Activated CD8-positive, alpha-beta T cell treated with anti-CD3 and anti-CD28 coated beads, Interleukin-2, amount 10 ng/mL, durations not matched to agents 7 days and 5 days (primary cell): Measurements from ENCODE around the gene CDKAL1. TPM values are rescaled to one million over a fixed set of nuclear protein-coding genes. Genes with fewer than 3 reads are reported as not detected.
A peak's percentile ranks its signal among the peaks of the same experiment; 100 is the strongest.
"Not testable (repeated sequence)": the region's sequence is repeated elsewhere in the genome, so short reads cannot be mapped to it uniquely, and the experiment has no call there.

Experiments
- ATAC-seq: fragments of 150-1000 bp; cut with Tn5 transposase; one replicate; pipeline ENCODE4 v1.10.0; 2021; ENCODE audit warnings: moderate library complexity
- CTCF ChIA-PET: fragments of 350-600 bp; sonication (Branson Sonifier 250); formaldehyde crosslinking; loops from one replicate; lab custom pipeline; 2021; ENCODE audit warnings: antibody characterized with exemption; lab: Charles Lee
- POLR2A ChIA-PET: fragments of 350-600 bp; sonication (Branson Sonifier 250); formaldehyde crosslinking; loops from one replicate; lab custom pipeline; 2021; ENCODE audit warnings: antibody characterized with exemption; lab: Charles Lee
- DNase-seq: peaks from one replicate; pipeline ENCODE4 v3.0.0-alpha.2; 2020
- H3K27ac Mint-ChIP-seq: one replicate; pipeline ENCODE4 v1.8.0; 2021; ENCODE audit warnings: mild to moderate bottlenecking, mixed read lengths
- H3K27me3 Mint-ChIP-seq: one replicate; pipeline ENCODE4 v1.8.0; 2021; ENCODE audit warnings: low read depth, mixed read lengths
- H3K36me3 Mint-ChIP-seq: one replicate; pipeline ENCODE4 v1.8.0; 2021; ENCODE audit warnings: low read depth, mixed read lengths
- H3K4me1 Mint-ChIP-seq: one replicate; pipeline ENCODE4 v1.8.0; 2021; ENCODE audit warnings: low read depth, mixed read lengths
- H3K4me3 Mint-ChIP-seq: one replicate; pipeline ENCODE4 v1.8.0; 2021; ENCODE audit warnings: mild to moderate bottlenecking, mixed read lengths
- H3K9me3 Mint-ChIP-seq: one replicate; pipeline ENCODE4 v1.8.0; 2022; ENCODE audit warnings: mixed read lengths; ENCODE audit not compliant: insufficient read depth
- total RNA-seq, 2 experiments: library from RNA; stranded (reverse); gene quantifications; one replicate each; pipeline ENCODE4 v1.2.3, GENCODE V29; 2021

The CDKAL1 gene
- 10 to 100 TPM; 24.3 to 25.2 TPM for total RNA-seq

DNA sequence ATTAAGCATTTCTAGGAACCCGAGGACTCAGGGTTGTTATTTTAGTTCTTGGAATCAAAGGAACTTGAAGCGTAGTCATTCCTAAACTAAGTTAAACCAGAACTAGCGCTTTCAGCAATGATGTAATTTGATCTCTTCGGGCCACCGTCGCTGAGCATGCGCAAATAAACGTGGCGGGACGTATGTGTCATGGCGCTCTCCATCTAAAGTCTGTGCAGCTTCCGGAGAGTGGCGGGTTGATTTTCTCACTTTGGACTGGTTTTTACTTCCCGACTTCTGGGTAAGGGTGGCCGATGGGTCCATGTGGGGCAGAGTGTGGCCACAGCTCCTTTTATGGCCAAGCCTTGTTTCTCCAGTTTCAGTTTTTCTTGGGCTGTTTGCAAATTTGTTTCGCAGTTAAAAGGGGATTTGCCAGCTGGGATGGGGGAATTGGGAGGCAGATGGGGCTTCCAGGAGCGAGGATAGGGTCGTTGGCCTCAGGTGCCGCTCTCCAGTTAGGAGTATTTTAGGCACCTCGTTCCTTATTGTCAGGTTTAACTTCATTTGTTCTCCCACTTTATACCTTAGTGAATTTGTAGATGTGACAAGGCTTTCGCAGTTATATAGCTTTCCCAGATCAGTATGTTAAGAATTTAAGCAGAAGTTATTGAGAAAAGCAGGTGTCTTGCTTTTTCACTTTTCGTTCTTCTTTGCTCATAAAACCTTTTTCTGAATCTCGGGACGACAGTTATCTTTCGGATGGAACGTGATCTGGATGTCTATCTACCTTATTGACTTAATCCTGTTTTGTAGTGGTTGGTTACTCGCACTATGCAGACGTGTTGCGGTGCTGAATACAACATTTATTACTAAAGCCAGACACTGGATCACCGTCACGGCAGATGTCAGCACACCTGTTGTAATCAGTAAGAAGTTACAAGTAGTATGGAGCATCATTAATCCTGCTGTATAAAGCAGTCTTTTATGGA is at the start of gene CDKAL1:
TSS of gene CDKAL1 (plus strand) at position 163 of the 968 bp plus-strand sequence. CDS start 11,894 bp downstream, outside the sequence.
- Mint-ChIP-seq H3K4me3 (peak within 1 kb of the TSS; percentile 98), H3K27ac (peak within 1 kb of the TSS; percentile 97), H3K4me1 (peaks cover 43% of the 10 kb centered on the region), H3K9me3 (no peaks in the 10 kb centered on the region), H3K36me3 (peaks cover 22% of the 10 kb centered on the region), H3K27me3 (no peaks in the 10 kb centered on the region)
- ChIA-PET CTCF (interaction anchor here (0.8 to 3.3 kb wide), 3 partner anchors 29 to 442 kb away, joined by 3 to 18 read pairs (median 4); no protein-coding TSS in a partner anchor), POLR2A (interaction anchor here (0.8 to 3.3 kb wide), 8 partner anchors 16 to 240 kb away, joined by 3 to 22 read pairs (median 6); partner anchors contain the start of gene E2F3)
- ATAC-seq (peak; percentile 92), DNase-seq (peak; percentile 95)

DNA sequence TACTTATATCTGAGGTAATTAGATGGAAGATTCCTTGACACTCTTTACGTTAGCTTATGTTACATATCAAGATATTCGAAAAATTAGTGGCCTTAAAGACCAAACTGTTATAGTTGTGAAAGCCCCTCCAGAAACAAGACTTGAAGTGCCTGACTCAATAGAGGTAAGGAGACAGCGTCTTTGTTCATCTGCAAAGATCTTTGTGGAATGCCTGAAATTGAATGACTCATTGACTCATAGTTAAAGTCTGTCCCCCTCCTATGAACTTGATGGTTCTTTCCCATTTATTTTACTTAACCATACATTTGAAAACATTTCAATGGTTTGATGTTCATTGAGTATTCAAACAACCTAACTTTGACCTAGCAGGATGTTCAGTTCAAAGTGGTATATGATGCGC is 47.6 kb upstream of the CDKAL1 start:
- no peak overlapping the region for H3K27ac Mint-ChIP-seq
- H3K27me3 Mint-ChIP-seq, result no peaks in the 10 kb centered on the region
- ChIA-PET CTCF (interaction anchor here (0.8 kb wide), 1 partner anchor 82 kb away, joined by 3 read pairs; no protein-coding TSS in a partner anchor), POLR2A (no interaction called here)
- DNase-seq (no peak), ATAC-seq (no peak)
- H3K4me3 Mint-ChIP-seq, result no peak overlapping the region
- H3K9me3 Mint-ChIP-seq, result no peaks in the 10 kb centered on the region
- no peaks in the 10 kb centered on the region for H3K4me1 Mint-ChIP-seq
- peaks cover 79% of the 10 kb centered on the region for H3K36me3 Mint-ChIP-seq

DNA sequence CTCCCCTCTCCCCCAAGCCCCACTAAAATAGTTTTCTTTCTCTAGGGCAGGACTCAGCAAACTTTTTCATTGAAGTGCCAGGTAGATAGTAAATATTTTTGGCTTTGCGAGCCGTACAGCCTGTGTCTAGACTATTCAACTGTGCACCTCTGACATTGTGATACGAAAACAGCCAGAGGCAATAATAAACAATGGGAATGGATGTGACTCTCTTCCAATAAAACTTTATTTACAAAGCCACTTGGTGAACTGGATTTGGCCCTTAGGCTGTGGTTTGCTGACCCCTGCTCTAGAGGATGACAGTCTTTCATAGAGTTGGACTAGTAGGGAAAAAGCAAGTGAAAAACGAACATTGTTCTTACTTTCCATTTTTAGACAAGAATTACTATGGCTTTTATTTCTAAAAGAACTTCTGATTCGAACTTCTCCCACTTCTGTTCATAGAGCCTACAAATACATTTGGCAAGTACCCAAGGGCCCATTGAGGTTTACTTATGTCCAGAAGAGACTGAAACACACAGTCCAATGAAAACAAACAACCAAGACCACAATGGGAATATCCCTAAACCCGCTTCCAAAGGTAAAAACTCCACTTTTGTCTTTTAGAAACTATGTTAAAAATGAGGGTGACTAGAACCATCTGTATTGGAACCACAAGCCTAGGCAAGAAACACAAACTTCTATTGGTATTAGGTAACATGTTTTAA is 46.4 kb upstream of the CDKAL1 start:
- DNase-seq (no peak), ATAC-seq (no peak)
- Mint-ChIP-seq H3K36me3 (peaks cover 75% of the 10 kb centered on the region), H3K4me3 (no peak overlapping the region), H3K27ac (no peak overlapping the region), H3K27me3 (no peaks in the 10 kb centered on the region), H3K9me3 (no peaks in the 10 kb centered on the region), H3K4me1 (no peaks in the 10 kb centered on the region)
- ChIA-PET POLR2A (no interaction called here), CTCF (no interaction called here)

DNA sequence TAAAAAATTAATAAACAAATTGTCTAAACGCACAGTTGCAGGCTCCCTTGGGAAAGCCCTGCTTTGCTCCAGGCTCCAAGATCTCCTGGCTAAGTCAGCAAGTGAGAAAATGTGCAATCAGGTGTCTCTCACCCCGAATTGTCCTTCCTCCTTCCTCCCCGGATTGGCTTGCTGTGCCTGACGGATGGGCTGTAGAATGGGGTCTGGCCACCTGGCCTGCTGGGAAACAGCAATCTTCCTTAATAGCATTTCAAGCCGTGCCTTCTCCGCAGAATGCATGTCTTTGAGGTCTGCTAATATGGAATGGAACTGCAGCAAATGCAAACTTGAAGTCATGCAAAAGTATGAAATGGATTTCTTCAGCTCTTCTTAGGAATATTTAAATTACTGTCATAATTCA is 43.7 kb upstream of the CDKAL1 start:
- Mint-ChIP-seq H3K27ac (no peak overlapping the region), H3K4me1 (no peaks in the 10 kb centered on the region), H3K4me3 (no peak overlapping the region), H3K9me3 (no peaks in the 10 kb centered on the region), H3K36me3 (peaks cover 55% of the 10 kb centered on the region), H3K27me3 (no peaks in the 10 kb centered on the region)
- CTCF ChIA-PET, result no interaction called here
- ATAC-seq (no peak), DNase-seq (no peak)
- POLR2A ChIA-PET, result no interaction called here

DNA sequence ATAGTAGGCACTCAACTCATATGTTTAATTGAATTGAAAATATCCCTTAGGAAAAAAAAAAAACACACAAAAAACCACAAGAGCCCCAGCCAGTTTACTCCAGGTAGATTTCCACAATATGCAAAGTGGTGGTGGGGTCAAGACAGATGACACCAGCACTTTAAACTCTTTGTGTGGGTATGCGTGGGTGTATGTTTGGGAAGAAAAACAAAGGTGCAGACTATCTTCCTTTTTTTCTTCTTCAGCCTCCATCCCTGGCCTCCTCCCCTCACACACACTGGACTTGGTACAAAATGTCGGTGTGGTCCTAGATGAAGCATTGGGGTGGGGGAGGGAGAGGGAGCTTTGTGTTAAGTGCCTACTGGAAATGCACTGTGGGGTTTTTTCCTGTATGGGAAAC is 42.2 kb upstream of the CDKAL1 start:
- no peak overlapping the region for H3K4me3 Mint-ChIP-seq
- DNase-seq (no peak), ATAC-seq (no peak)
- H3K27me3 Mint-ChIP-seq, result no peaks in the 10 kb centered on the region
- ChIA-PET CTCF (interaction anchor here (0.6 to 1.0 kb wide), 2 partner anchors 37 to 1875 kb away, joined by 3 read pairs; no protein-coding TSS in a partner anchor), POLR2A (no interaction called here)
- H3K9me3 Mint-ChIP-seq, result no peaks in the 10 kb centered on the region
- no peaks in the 10 kb centered on the region for H3K4me1 Mint-ChIP-seq
- no peak overlapping the region for H3K27ac Mint-ChIP-seq
- H3K36me3 Mint-ChIP-seq, result peaks cover 43% of the 10 kb centered on the region

DNA sequence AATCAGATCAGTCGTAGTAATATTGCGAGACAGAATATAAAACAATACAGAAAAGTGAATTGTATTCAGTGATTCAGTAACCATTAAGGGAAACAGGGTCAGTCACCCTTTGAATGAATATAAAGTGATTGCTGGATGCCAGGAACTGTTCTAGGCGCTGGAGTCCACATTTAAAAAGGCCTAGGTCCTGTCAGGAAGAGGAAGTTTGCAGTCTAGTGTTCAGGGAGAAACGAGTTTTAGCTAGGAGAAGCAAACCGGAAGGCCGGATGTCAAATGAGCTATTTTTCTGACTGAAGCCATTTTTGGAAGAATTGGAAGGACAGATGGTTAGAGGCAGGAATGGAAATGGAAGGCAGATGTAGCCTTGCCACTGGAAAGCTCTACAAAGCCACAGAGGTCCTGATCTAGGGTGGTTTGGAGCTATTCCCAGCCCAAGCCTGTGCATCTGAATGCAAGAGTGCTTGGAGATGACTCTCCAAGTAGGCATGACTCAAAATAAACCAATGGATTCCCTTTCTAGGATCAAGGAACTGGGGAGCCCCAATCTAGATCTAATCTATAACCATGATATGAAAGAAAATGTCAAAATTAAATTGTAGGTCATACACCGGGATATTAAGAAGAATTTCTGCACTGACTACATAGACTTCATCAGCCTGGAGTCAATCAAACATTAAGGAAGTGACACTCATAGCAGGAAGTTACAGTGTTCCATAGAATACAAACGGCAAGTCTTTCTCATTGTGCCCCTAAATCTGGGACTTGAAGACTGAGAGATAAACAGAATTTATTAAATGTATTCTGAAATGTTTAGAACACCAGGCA is 36.8 kb upstream of the CDKAL1 start:
- POLR2A ChIA-PET, result no interaction called here

DNA sequence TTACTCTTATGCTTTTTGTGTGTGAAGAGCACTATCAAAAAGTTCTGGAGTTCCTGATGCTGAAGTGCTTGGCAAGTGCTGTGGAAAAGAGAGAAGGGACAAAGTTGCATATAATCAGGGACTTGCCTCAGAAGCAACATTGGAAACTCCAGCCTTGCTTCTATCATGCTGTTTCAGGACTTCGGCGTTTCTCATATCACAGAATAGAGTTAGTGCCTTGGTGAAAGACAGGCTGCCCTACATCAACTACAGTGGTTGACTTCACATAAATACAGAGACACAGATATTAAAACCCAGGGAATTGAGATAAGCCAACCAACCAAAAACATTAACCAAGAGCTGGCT is 36.2 kb upstream of the CDKAL1 start:
- Mint-ChIP-seq H3K27ac (no peak overlapping the region), H3K36me3 (peaks cover 3% of the 10 kb centered on the region), H3K4me3 (no peak overlapping the region), H3K4me1 (no peaks in the 10 kb centered on the region), H3K9me3 (no peaks in the 10 kb centered on the region), H3K27me3 (peaks cover 12% of the 10 kb centered on the region)
- ATAC-seq (no peak), DNase-seq (no peak)
- CTCF ChIA-PET, result interaction anchor here (1.0 kb wide), 1 partner anchor 207 kb away, joined by 3 read pairs; no protein-coding TSS in a partner anchor
- POLR2A ChIA-PET, result no interaction called here

More for the DNA sequence above, 36.8 kb upstream of the CDKAL1 start:
- no peak overlapping the region for H3K27ac Mint-ChIP-seq
- no peaks in the 10 kb centered on the region for H3K4me1 Mint-ChIP-seq
- CTCF ChIA-PET, result interaction anchor here (1.0 kb wide), 1 partner anchor 206 kb away, joined by 3 read pairs; no protein-coding TSS in a partner anchor
- peaks cover 8% of the 10 kb centered on the region for H3K27me3 Mint-ChIP-seq
- H3K9me3 Mint-ChIP-seq, result no peaks in the 10 kb centered on the region
- no peak overlapping the region for H3K4me3 Mint-ChIP-seq
- ATAC-seq (no peak), DNase-seq (no peak)
- H3K36me3 Mint-ChIP-seq, result peaks cover 4% of the 10 kb centered on the region

DNA sequence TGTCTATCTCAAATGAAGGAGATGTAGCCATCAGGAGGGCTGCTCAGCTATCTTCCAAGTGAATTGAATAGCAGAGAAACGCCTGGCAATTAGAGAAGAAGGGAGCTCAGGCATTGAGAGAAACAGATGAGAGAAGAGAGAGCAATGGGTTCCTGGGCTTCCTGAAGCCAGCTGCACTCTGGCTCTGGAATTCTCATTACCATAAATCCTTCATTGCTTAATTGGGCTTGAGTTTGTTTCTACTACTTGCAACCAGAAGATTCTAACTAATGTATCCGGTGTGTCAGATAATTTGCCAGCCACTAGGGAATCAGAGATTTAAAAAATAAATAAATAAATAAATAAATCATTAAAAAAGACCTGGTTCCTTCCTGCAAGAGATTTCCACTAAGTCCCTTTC is 25.0 kb upstream of the CDKAL1 start:
- H3K27ac Mint-ChIP-seq, result no peak overlapping the region
- no peaks in the 10 kb centered on the region for H3K36me3 Mint-ChIP-seq
- POLR2A ChIA-PET, result no interaction called here
- DNase-seq, result no peak
- CTCF ChIA-PET, result no interaction called here
- ATAC-seq, result no peak
- no peak overlapping the region for H3K4me3 Mint-ChIP-seq
- H3K9me3 Mint-ChIP-seq, result no peaks in the 10 kb centered on the region
- no peaks in the 10 kb centered on the region for H3K4me1 Mint-ChIP-seq
- peaks cover 4% of the 10 kb centered on the region for H3K27me3 Mint-ChIP-seq

DNA sequence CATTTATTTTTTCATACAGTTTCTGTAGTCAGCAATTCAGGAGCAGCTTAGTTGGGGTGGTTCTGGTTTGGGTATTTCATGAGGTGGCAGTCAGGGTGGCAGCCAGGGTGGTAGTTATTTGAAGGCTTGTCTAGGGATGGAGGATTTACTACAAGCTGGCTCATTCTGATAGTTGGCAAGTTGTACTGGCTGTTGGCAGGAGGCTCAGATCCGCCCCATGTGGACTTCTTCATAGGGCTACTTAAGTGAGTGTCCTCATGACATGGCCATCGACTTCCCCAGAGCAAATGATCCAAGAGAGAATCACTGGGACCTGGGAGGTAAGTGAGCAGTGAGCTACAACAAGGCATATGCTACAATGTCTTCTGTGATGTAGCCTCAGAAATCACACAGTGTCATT is 22.4 kb upstream of the CDKAL1 start:
- Mint-ChIP-seq H3K27ac (no peak overlapping the region), H3K9me3 (no peaks in the 10 kb centered on the region), H3K4me3 (no peak overlapping the region), H3K36me3 (no peaks in the 10 kb centered on the region), H3K27me3 (no peaks in the 10 kb centered on the region), H3K4me1 (no peaks in the 10 kb centered on the region)
- ATAC-seq (no peak), DNase-seq (no peak)
- CTCF ChIA-PET, result no interaction called here
- POLR2A ChIA-PET, result interaction anchor here (1.2 kb wide), 1 partner anchor 107 kb away, joined by 3 read pairs; no protein-coding TSS in a partner anchor

DNA sequence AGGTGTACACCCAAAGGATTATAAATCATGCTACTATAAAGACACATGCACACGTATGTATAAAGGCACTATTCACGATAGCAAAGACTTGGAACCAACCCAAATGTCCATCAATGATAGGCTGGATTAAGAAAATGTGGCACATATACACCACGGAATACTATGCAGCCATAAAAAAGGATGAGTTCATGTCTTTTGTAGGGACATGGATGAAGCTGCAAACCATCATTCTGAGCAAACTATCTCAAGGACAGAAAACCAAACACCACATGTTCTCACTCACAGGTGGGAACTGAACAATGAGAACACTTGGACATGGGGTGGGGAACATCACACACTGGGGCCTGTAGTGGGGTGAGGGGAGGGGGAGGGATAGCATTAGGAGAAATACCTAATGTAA is 9.0 kb upstream of the CDKAL1 start:
- H3K27ac Mint-ChIP-seq, H3K4me3 Mint-ChIP-seq, ATAC-seq, POLR2A ChIA-PET, H3K9me3 Mint-ChIP-seq, H3K36me3 Mint-ChIP-seq, DNase-seq: not testable (repeated sequence)
- Mint-ChIP-seq H3K27me3 (peaks cover 12% of the 10 kb centered on the region), H3K4me1 (peaks cover 16% of the 10 kb centered on the region)
- CTCF ChIA-PET, result interaction anchor here (2.2 kb wide), 1 partner anchor 121 kb away, joined by 6 read pairs; no protein-coding TSS in a partner anchor

DNA sequence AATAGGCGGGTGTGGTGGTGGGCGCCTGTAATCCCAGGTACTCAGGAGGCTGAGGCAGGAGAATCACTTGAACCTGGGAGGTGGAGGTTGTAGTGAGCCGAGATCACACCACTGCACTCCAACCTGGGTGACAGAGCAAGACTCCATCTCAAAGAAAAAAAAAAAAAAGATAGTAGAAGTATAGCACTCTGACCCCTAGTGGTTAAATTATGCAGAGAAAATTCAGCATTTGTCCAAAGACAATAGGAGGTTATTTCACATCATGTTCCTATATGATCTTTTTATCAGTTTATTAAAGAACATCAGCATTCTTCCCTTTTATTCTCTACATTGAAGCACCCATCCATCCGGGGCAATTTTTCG is 5.2 kb upstream of the CDKAL1 start:
- POLR2A ChIA-PET, result interaction anchor here (1.6 kb wide), 1 partner anchor 209 kb away, joined by 6 read pairs; no protein-coding TSS in a partner anchor
- CTCF ChIA-PET, result interaction anchor here (1.2 to 3.1 kb wide), 12 partner anchors 13 to 436 kb away, joined by 4 to 45 read pairs (median 6); no protein-coding TSS in a partner anchor
- Mint-ChIP-seq H3K4me1 (peaks cover 24% of the 10 kb centered on the region), H3K27ac (peak overlapping the region; percentile 35)
- not testable (repeated sequence) for H3K36me3 Mint-ChIP-seq, H3K9me3 Mint-ChIP-seq, H3K27me3 Mint-ChIP-seq, DNase-seq, H3K4me3 Mint-ChIP-seq
- ATAC-seq, result peak; percentile 57
